Ascending aorta (tissue), 2 donors: ENCODE results near the gene NUDT14. TPM values are rescaled to one million over a fixed set of nuclear protein-coding genes. Genes with fewer than 3 reads are reported as not detected.

Source experiments
- DNase-seq, 2 donors: peaks; one replicate each; pipeline ENCODE4 v3.0.0-alpha.2; 2019; ENCODE audit warnings: low spot score in 2 of 2
- H3K27ac ChIP-seq, 2 donors: fragments of 200-600 bp; sonication (generic); one replicate each; pipeline ENCODE4 v1.5.1; 2016 to 2017; ENCODE audit warnings: mild to moderate bottlenecking in 1 of 2
- H3K27me3 ChIP-seq: fragments of 200-600 bp; sonication (generic); one replicate; pipeline ENCODE4 v1.5.1; 2017
- H3K36me3 ChIP-seq, 2 donors: fragments of 200-600 bp; sonication (generic); one replicate each; pipeline ENCODE4 v1.5.1; 2016
- H3K4me1 ChIP-seq, 2 donors: fragments of 200-600 bp; sonication (generic); one replicate each; pipeline ENCODE4 v1.5.1; 2016 to 2017; ENCODE audit warnings: mild to moderate bottlenecking in 1 of 2
- H3K4me3 ChIP-seq, 2 donors: fragments of 200-600 bp; sonication (generic); one replicate each; pipeline ENCODE4 v1.5.1; 2016 to 2017; ENCODE audit warnings: mild to moderate bottlenecking in 1 of 2
- H3K9me3 ChIP-seq, 2 donors: fragments of 200-600 bp; sonication (generic); one replicate each; pipeline ENCODE4 v1.5.1; 2016
- intact Hi-C: fragments of 100-400 bp; cut with DNase I; formaldehyde crosslinking; loops from one replicate; pipeline ENCODE4 v1.15.1; 2023
- total RNA-seq: library from RNA; depleted of rRNA; stranded (reverse); fragments of >200 nt; gene quantifications from one replicate; pipeline ENCODE4 v1.1.0, GENCODE V29; 2016
- TF ChIP-seq, protein P1 (sequence below), 3 experiments: fragments of 200-600 bp in 2 of 3; fragments of 450-650 bp in 1 of 3; sonication (generic) in 2 of 3; IDR thresholded peaks; one replicate each; pipeline ENCODE4 v1.5.1; 2016 to 2019; ENCODE audit warnings: antibody characterized with exemption in 3 of 3, mild to moderate bottlenecking in 1 of 3, moderate library complexity in 1 of 3

Gene NUDT14
- total RNA-seq, 1 donor from 2014 or later, result 1.5 TPM

DNA sequence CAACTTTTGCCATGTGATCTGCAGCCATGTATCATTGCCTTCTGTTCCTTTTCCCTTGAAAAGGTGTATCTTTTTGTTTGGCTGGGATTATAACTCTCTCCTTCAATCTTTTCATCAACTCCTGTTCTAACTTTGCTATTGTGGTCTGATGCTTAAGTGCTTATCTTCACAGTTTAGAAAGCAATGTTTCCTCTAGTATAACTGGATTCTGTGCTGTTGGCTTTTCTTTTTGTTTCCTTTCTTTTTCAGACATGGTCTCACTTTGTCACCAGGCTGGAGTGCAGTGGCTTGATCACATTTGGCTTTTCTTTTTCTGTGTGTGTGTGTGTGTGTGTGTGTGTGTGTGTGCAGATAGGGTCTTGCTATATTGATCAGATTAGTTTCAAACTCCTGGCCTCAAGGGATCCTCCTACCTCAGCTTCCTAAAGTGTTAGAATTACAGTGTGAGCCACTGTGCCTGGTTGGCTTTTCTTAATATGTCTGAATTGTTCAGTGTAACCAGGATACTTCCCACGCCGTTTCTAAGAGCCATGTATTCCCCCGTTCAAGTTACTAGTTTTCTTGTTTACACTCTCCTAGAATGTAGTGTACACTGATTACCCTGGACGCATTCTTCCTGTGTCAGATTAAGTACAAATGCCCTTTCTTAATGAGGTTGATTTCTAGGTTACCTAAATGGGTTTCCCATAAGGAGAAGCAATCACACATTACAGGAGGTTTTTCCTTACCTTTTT is 48.0 kb downstream of the NUDT14 start:
- TF ChIP-seq, protein P1, sequence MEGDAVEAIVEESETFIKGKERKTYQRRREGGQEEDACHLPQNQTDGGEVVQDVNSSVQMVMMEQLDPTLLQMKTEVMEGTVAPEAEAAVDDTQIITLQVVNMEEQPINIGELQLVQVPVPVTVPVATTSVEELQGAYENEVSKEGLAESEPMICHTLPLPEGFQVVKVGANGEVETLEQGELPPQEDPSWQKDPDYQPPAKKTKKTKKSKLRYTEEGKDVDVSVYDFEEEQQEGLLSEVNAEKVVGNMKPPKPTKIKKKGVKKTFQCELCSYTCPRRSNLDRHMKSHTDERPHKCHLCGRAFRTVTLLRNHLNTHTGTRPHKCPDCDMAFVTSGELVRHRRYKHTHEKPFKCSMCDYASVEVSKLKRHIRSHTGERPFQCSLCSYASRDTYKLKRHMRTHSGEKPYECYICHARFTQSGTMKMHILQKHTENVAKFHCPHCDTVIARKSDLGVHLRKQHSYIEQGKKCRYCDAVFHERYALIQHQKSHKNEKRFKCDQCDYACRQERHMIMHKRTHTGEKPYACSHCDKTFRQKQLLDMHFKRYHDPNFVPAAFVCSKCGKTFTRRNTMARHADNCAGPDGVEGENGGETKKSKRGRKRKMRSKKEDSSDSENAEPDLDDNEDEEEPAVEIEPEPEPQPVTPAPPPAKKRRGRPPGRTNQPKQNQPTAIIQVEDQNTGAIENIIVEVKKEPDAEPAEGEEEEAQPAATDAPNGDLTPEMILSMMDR (IDR thresholded peaks at IDR 0.05), result no peak
- Histone ChIP-seq H3K27me3 (no peaks in the 10 kb centered on the region), H3K36me3 (no peaks in the 10 kb centered on the region), H3K4me3 (no peak overlapping the region), H3K4me1 (no peaks in the 10 kb centered on the region), H3K9me3 (peaks cover 0 to 16% of the 10 kb centered on the region in 2 donors), H3K27ac (no peak overlapping the region)
- no peak for DNase-seq
- intact Hi-C loops, result no loop called here

DNA sequence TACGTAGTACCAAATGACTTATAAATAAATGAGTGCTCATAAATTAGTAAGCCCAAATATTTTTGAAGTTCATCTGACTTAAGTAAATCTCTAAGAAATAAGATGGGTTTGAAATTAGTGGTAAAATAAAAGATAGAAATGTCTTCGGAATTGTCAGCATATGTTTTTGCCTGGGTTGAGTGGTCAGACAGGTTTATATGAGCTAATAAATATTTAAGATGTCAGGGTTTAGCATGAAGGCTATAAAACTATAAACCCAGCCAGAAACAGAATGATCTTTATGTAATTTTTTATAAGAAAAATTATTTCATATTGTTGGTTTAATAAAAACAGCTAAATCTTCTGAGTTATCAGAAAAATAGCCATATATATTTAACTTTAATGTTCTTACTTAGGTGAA is 49.9 kb downstream of the NUDT14 start:
- TF ChIP-seq, protein P1 (IDR thresholded peaks at IDR 0.05), result no peak
- Histone ChIP-seq H3K9me3 (peaks cover 0 to 16% of the 10 kb centered on the region in 2 donors), H3K4me3 (no peak overlapping the region), H3K36me3 (no peaks in the 10 kb centered on the region), H3K27me3 (no peaks in the 10 kb centered on the region), H3K27ac (no peak overlapping the region), H3K4me1 (no peaks in the 10 kb centered on the region)
- intact Hi-C loops, result no loop called here
- DNase-seq, result no peak

DNA sequence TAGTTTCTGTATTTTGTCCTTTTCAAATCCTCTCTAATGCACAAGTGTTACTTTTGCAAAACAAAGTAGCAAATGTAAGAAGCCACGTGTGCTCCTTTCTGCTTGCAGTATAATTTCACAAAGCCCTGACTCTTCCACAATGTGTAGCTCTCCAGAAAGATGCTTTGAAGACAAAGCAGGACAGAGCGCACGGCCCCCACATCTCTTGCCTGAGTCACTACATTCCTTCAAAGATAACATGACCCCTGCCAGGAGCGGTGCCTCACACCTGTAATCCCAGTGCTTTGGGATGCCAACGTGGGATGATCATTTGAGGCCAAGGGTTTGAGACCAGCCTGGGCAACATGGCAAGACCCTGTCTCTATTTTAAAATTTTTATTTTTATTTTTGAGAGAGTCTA is 53.1 kb downstream of the NUDT14 start:
- Histone ChIP-seq H3K27ac (no peak overlapping the region), H3K4me1 (no peaks in the 10 kb centered on the region), H3K27me3 (no peaks in the 10 kb centered on the region), H3K9me3 (peaks cover 0 to 16% of the 10 kb centered on the region in 2 donors), H3K36me3 (no peaks in the 10 kb centered on the region), H3K4me3 (no peak overlapping the region)
- intact Hi-C loops, result no loop called here
- TF ChIP-seq, protein P1 (IDR thresholded peaks at IDR 0.05), result no peak
- peak in 1 of 2 donors; percentile 34 for DNase-seq

DNA sequence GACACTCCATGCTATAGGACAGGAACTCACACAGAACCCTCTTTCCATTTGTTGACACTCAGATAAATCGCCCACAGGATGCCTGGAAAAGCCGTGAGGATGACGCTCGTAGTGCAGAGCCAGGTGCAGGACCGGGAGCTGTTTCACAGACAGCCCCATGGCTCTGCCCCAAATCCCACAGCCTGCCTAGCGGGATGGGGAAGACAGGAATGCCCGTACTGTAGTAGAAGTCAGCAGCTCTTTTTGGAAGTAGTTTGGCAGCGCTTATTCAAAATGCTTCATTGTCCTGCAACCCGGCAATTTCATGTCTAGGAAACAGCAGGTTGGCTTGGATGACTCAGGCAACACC is 54.2 kb downstream of the NUDT14 start:
- no peaks in the 10 kb centered on the region for H3K4me1 ChIP-seq
- DNase-seq, result no peak
- peaks cover 0 to 12% of the 10 kb centered on the region in 2 donors for H3K9me3 ChIP-seq
- no peak overlapping the region for H3K4me3 ChIP-seq
- intact Hi-C loops, result no loop called here
- H3K27me3 ChIP-seq, result no peaks in the 10 kb centered on the region
- H3K27ac ChIP-seq, result no peak overlapping the region
- no peaks in the 10 kb centered on the region for H3K36me3 ChIP-seq
- TF ChIP-seq, protein P1 (IDR thresholded peaks at IDR 0.05), result no peak

DNA sequence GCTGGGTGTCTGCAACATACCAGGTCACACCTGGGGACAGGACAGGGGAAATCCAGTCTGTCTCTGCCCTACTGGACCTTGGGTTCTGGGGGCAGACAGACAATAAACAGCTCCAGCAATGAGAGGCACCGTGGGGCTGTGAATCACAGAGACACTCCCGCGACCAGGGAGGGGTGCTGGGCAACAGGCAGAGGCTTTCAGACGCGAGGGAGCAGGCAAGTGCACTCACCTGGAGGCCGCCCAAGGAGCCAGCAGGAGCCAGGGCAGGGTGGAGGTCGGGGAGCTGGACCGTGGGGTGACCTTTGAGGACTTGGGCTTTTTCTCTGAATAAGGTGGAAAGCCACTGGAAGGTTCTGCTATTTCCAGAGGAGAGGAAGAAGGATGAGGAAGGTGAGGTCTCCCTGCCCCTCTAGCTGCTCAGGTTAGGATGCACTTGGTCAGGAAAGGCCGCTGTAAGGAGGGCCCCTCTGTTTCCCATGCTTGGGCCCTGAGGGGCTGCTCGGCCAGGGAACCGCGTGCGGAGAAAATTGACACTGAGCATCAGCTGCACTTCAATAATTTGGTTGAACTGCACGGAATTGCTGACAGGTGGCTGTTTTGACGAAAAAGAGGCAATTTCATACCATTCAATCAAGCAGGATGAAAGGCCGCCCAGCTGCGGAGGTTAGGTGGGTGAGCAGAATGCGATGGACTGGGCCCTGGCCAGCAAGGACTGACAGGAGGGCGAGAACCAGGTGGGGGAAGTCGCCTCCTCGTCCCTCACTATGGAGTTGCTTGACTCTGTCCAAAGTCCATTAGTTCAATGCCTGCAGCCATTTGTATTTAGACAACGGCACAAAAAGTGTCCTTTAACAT is 54.8 kb downstream of the NUDT14 start:
- Histone ChIP-seq H3K27ac (no peak overlapping the region), H3K4me3 (no peak overlapping the region), H3K4me1 (no peaks in the 10 kb centered on the region), H3K36me3 (no peaks in the 10 kb centered on the region), H3K9me3 (peaks cover 0 to 10% of the 10 kb centered on the region in 2 donors), H3K27me3 (no peaks in the 10 kb centered on the region)
- intact Hi-C loops, result no loop called here
- TF ChIP-seq, protein P1 (IDR thresholded peaks at IDR 0.05), result no peak
- peak in 1 of 2 donors; percentile 56 for DNase-seq
